ENCODE results near the gene QDPR. TPM values are rescaled to one million over a fixed set of nuclear protein-coding genes. Genes with fewer than 3 reads are reported as not detected.

Gene QDPR
- total RNA-seq, 1 experiment from 2014 or later = 39.5 TPM

- no peak overlapping the region for H3K4me2 ChIP-seq (ENCODE audit: low read length)
- H3K27ac ChIP-seq (ENCODE audit: low read depth, low read length) = no peak overlapping the region
- BruUV-seq (replicated peaks) = no TSS peak
- ChIA-PET CTCF (no interaction called here), POLR2A (no interaction called here), RAD21 (ENCODE audit: low non-redundant PET in 1 of 2, low total read pairs in 2 of 2, uncharacterized antibody in 2 of 2, unreplicated experiment in 2 of 2) (no interaction called here)
- H4K20me1 ChIP-seq (ENCODE audit: insufficient read depth) = no peaks in the 10 kb centered on the region; the same call in 1 of the 2 replicates
- H3K27me3 ChIP-seq (ENCODE audit: insufficient read depth, low read length) = no peaks in the 10 kb centered on the region
- no peak overlapping the region for H2AFZ ChIP-seq (ENCODE audit: low read depth, low read length, poor library complexity, severe bottlenecking)
- peaks cover 0 to 10% of the 10 kb centered on the region in 2 experiments; a peak in 1 of 4 replicates for H3K4me1 ChIP-seq (ENCODE audit: control insufficient read depth in 1 of 2, insufficient read depth in 2 of 2, low read length in 2 of 2)
- peaks cover 24% of the 10 kb centered on the region; the same call in 1 of the 2 replicates for H3K79me2 ChIP-seq (ENCODE audit: insufficient read depth, low read length)
- no peak overlapping the region for H3K9ac ChIP-seq (ENCODE audit: low read length)
- ATAC-seq (no peak), DNase-seq (ENCODE audit: low read depth, low spot score) (no peak)
- no peaks in the 10 kb centered on the region for H3K9me2 ChIP-seq (ENCODE audit: insufficient read depth)
- H3K9me3 ChIP-seq (ENCODE audit: control insufficient read depth in 1 of 2, insufficient read depth in 1 of 2, low read depth in 1 of 2, low read length in 2 of 2) = no peaks in the 10 kb centered on the region
- no peak overlapping the region for H3K4me3 ChIP-seq (replicated peaks in 1 of 2; ENCODE audit: low read depth in 1 of 2, low read length in 2 of 2)
- peaks cover 20 to 32% of the 10 kb centered on the region in 2 experiments for H3K36me3 ChIP-seq (ENCODE audit: control insufficient read depth in 1 of 2, insufficient read depth in 2 of 2, low read length in 2 of 2)
- intact Hi-C loops (cut with micrococcal nuclease) = no loop called here
- TF ChIP-seq, protein P1, sequence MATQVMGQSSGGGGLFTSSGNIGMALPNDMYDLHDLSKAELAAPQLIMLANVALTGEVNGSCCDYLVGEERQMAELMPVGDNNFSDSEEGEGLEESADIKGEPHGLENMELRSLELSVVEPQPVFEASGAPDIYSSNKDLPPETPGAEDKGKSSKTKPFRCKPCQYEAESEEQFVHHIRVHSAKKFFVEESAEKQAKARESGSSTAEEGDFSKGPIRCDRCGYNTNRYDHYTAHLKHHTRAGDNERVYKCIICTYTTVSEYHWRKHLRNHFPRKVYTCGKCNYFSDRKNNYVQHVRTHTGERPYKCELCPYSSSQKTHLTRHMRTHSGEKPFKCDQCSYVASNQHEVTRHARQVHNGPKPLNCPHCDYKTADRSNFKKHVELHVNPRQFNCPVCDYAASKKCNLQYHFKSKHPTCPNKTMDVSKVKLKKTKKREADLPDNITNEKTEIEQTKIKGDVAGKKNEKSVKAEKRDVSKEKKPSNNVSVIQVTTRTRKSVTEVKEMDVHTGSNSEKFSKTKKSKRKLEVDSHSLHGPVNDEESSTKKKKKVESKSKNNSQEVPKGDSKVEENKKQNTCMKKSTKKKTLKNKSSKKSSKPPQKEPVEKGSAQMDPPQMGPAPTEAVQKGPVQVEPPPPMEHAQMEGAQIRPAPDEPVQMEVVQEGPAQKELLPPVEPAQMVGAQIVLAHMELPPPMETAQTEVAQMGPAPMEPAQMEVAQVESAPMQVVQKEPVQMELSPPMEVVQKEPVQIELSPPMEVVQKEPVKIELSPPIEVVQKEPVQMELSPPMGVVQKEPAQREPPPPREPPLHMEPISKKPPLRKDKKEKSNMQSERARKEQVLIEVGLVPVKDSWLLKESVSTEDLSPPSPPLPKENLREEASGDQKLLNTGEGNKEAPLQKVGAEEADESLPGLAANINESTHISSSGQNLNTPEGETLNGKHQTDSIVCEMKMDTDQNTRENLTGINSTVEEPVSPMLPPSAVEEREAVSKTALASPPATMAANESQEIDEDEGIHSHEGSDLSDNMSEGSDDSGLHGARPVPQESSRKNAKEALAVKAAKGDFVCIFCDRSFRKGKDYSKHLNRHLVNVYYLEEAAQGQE (IDR thresholded peaks at IDR 0.05; ENCODE audit: low read depth) = no peak
- TF ChIP-seq, protein P2, sequence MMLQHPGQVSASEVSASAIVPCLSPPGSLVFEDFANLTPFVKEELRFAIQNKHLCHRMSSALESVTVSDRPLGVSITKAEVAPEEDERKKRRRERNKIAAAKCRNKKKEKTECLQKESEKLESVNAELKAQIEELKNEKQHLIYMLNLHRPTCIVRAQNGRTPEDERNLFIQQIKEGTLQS (IDR thresholded peaks at IDR 0.05) = no peak
- TF ChIP-seq, protein P3, sequence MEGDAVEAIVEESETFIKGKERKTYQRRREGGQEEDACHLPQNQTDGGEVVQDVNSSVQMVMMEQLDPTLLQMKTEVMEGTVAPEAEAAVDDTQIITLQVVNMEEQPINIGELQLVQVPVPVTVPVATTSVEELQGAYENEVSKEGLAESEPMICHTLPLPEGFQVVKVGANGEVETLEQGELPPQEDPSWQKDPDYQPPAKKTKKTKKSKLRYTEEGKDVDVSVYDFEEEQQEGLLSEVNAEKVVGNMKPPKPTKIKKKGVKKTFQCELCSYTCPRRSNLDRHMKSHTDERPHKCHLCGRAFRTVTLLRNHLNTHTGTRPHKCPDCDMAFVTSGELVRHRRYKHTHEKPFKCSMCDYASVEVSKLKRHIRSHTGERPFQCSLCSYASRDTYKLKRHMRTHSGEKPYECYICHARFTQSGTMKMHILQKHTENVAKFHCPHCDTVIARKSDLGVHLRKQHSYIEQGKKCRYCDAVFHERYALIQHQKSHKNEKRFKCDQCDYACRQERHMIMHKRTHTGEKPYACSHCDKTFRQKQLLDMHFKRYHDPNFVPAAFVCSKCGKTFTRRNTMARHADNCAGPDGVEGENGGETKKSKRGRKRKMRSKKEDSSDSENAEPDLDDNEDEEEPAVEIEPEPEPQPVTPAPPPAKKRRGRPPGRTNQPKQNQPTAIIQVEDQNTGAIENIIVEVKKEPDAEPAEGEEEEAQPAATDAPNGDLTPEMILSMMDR (IDR thresholded peaks at IDR 0.05 in 2 of 3, conservative IDR thresholded peaks at IDR 0.05 in 1 of 3; ENCODE audit: borderline replicate concordance in 1 of 3, insufficient read depth in 1 of 3, low read depth in 2 of 3, low read length in 2 of 3) = no peak
- TF ChIP-seq EGR1 (IDR thresholded peaks at IDR 0.05; ENCODE audit: low read depth) = no peak
- no peak for TF ChIP-seq TCF7L2 (IDR thresholded peaks at IDR 0.05; ENCODE audit: borderline replicate concordance, extremely low read depth, insufficient read depth, insufficient read length)
- no peak for TF ChIP-seq CBX3 (IDR thresholded peaks at IDR 0.05; ENCODE audit: low read depth)
- no peak for TF ChIP-seq CEBPB (IDR thresholded peaks at IDR 0.05; ENCODE audit: low read depth)
- no peak for TF ChIP-seq YY1 (IDR thresholded peaks at IDR 0.05; ENCODE audit: extremely low read depth, insufficient replicate concordance, low read depth, low read length)
- no peak for TF ChIP-seq POLR2AphosphoS5 (IDR thresholded peaks at IDR 0.05; ENCODE audit: low read depth, low read length)
- TF ChIP-seq FOSL1 (IDR thresholded peaks at IDR 0.05; ENCODE audit: low read depth) = no peak
- TF ChIP-seq SRF (IDR thresholded peaks at IDR 0.05; ENCODE audit: low read depth) = no peak
- TF ChIP-seq EZH2 (IDR thresholded peaks at IDR 0.05) = no peak
- TF ChIP-seq RAD21 (IDR thresholded peaks at IDR 0.05; ENCODE audit: low read depth) = no peak
- no peak for TF ChIP-seq ELF1 (IDR thresholded peaks at IDR 0.05; ENCODE audit: borderline replicate concordance, low read depth)
Measured at GRCh38 chr4:17490575-17491059, 21.3 kb downstream of the QDPR start.
